HG03521 (cell line): Measurements from ENCODE around the gene HYAL3.
"Not testable (repeated sequence)": the region's sequence is repeated elsewhere in the genome, so short reads cannot be mapped to it uniquely, and the experiment has no call there.

ENCODE experiments used
- ATAC-seq: cut with Tn5 transposase; IDR thresholded peaks from one replicate; pipeline ENCODE4 v1.9.1; 2021; ENCODE audit warnings: mild to moderate bottlenecking, moderate library complexity; ENCODE audit not compliant: unreplicated experiment

Gene HYAL3

GRCh38 chr3:50316657-50317242, 17.5 kb upstream of the HYAL3 start:
- ATAC-seq, result no peak

- no peak for ATAC-seq
Observed at GRCh38 chr3:50314816-50315215, 15.6 kb upstream of the HYAL3 start.

- ATAC-seq, result no peak
Observed at GRCh38 chr3:50314342-50314741, 15.1 kb upstream of the HYAL3 start.

- ATAC-seq, result not testable (repeated sequence)
Observed at GRCh38 chr3:50312041-50312440, 12.8 kb upstream of the HYAL3 start.

- no peak for ATAC-seq
Observed at GRCh38 chr3:50304601-50305000, 5.4 kb upstream of the HYAL3 start.

GRCh38 chr3:50303013-50303815, 4.0 kb upstream of the HYAL3 start, which contains the start of gene HYAL1:
HYAL1 (minus strand) TSS chr3:50303574; CDS start chr3:50302956, 618 bp downstream.
- no peak for ATAC-seq

- ATAC-seq, result no peak
Observed at GRCh38 chr3:50302095-50303012, 3.1 kb upstream of the HYAL3 start.

- no peak for ATAC-seq
Observed at GRCh38 chr3:50300681-50301254, 1.6 kb upstream of the HYAL3 start.

- ATAC-seq, result no peak
Observed at GRCh38 chr3:50299929-50300680, 900 bp upstream of the HYAL3 start.

- no peak for ATAC-seq
Observed at GRCh38 chr3:50299638-50299928, 378 bp upstream of the HYAL3 start.

GRCh38 chr3:50297896-50298725, 1.1 kb downstream of the HYAL3 start:
- ATAC-seq, result no peak

- no peak for ATAC-seq
Observed at GRCh38 chr3:50297384-50297775, 1.8 kb downstream of the HYAL3 start.

- ATAC-seq, result no peak
Observed at GRCh38 chr3:50296721-50297383, 2.4 kb downstream of the HYAL3 start.

- no peak for ATAC-seq
Observed at GRCh38 chr3:50295553-50296431, 3.4 kb downstream of the HYAL3 start.

- no peak for ATAC-seq
Observed at GRCh38 chr3:50294492-50295403, 4.5 kb downstream of the HYAL3 start.

- no peak for ATAC-seq
Observed at GRCh38 chr3:50294089-50294488, 5.1 kb downstream of the HYAL3 start.
